NCI-H2227 (cell line): ENCODE results near the gene FAM32A.

ENCODE experiments used
- DNase-seq: peaks from one replicate; lab custom pipeline; 2025; ENCODE audit not compliant: unreplicated experiment; lab: John Stamatoyannopoulos, UW

The FAM32A gene

DNA sequence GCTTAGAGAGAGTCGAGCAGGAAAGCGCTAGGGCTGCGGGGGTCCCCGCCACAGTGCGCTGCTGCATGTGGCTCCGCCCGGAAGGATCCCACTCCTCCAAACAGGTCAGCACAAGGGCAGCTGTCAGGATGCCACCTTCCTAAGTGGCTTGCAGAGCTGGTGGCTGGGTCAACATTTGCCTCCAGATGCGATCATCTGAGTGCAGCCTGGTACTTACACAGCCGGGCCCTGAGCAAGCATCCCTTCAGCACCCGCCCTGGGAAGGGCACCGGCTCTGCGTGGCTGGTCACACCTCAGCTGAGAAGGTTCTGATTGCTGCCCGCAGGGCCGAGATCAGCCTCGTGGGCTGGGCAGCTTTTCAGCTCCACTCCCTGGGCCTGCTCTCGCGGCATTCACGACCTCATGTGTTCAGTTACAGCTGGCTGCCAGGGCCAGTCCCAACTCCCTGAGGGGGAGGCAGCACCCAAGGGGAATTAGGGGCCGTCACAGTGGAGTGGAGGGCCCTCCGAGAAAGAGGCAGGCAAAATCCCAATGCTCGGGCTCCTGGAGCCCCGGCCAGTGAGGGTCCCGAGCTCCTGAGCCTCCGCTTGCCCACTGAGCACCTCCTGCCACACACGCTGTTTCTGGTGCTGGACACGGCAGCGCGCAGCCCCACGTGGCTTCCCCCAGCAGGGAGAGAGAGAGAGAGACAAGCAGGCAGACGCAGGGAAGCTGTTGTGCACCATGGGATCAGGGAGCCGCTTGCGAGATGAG, 39.3 kb downstream of the FAM32A start:
- no peak for DNase-seq

DNA sequence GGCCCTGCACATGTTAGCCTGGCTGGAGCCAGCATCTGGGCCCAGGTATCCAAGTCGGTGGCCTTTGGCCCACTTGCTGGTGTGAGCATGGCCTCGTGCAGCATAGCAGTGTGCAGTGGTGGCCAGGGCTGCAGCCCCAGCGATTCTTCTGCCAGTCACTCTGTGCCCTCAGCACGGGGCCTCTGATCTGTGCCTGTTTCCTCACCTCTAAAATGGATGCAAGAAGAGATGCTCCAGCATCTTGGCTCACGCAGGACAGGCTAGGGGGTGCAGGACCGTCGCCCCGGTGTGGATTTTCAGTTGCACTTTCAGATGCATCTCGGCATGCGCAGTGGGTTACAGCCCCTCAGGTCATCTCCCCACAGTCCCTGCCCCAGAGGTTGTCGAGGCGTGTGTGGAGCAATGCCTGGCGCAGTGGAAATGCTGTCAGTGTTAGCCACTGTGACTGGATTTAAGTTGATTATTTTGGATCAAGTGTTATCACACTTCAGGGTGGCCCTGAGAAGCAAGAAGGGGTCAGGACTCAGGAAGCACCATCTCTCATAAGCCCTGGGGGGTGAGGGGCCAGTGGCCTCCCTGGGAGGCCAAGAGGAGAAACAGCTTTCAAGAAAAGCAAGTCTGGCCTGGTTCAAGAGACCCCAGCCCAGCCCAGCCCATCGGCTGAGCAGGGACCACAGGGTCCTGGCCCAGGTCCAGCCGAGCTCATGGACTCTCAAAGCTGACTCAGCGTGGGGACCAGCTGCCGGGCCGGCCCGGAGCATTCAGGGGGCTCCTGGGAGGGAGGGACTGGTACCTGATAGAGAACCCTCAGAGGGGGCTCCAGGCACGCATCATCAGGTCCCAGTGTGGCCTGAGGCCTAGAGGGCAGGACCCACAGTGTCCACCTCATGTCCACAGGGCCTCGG, 40.3 kb downstream of the FAM32A start:
- DNase-seq: no peak

DNA sequence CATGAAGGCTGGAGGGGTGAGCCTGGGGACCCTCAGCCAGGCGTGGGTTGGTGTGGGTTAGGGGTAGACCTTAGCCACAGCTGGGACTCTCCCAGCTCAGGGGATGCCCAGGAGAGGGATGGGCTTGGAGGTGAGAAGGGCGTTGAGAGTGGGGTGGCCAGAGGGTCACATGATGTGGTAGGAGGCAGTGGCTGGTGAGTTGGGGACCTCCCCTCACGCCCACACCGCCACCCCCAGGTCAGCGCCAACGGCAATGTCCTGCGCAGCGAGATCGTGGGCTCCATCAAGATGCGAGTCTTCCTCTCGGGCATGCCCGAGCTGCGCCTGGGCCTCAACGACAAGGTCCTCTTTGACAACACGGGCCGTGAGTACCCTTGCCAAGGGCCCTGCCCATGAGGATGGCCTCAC, 41.0 kb downstream of the FAM32A start:
- DNase-seq: no peak

DNA sequence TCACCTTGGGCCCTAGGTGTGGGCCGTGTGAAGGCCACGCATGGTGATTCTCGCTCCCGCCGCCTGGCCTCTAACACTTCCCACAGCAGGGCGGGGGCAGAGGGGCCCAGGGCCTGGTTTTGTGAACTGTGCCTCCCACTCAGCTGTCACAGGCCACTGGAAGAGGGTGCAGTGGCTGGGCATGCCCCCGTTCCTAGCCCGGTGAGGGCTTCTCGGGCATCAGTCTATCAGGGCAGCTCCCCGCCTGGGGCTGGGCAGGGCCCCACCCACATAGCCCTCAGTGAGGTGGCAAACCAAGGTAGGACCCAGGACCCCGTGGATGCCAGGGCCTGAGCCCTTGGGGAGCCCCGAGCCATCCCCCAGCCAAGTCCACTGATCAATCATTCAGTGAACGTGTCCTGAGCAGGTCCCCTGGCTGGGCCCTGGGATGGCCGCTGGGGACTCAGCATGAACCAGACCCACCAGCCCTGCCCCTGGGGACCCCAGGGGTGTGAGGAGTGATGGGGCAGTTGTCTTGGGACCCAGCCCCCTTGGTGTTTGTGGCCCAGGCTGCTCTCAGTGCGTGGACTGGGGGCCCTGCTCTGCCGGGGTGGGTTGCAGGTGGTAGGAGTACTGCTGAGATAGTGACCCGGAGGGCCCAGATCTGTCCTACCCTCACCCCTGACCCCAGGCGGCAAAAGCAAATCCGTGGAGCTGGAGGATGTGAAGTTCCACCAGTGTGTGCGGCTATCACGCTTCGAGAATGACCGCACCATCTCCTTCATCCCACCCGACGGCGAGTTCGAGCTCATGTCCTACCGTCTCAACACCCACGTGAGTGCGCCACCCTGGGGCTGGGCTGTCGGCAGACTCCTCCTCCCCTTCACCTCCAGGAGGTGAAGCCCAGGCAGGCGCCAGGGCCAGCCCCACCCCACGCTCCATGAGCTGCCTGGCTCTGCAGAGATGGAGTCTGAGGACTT, 41.9 kb downstream of the FAM32A start:
- DNase-seq: no peak

DNA sequence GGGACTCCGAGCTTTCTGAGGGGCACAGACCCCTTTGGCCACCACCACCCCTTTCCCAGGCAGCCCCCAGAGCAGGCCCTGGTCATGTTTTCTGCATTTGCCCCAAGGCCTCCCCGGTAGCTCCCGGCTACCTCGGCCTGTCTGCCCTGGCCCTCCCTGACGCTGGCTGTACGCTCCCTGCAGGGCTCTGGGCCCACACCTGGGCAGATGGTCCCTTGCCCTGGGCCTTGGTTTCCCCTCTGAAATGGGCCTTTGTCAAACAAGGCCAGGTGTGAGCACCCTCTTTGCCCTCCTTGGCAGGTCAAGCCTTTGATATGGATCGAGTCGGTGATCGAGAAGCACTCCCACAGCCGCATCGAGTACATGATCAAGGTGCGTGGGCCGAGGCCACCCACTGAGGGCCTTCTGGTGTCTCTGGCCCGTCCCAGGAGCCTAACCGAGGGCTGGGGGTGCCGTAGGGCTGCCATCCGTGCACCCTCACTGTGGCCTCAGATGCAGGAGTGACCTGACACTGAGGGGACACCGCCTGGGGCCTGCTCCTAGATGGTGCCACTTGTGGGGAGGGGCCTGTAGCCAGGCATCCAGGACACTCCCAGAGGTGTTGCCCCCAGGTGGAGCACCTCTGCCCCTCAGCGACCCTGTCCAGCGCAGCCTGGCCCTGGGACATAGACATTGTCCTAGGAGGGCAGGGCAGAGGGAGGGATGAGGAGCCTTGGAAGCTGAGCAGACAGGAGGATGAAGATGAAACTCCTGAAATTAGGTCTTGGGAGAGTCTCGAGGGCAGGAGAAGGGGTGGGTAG, 42.8 kb downstream of the FAM32A start:
- no peak for DNase-seq

DNA sequence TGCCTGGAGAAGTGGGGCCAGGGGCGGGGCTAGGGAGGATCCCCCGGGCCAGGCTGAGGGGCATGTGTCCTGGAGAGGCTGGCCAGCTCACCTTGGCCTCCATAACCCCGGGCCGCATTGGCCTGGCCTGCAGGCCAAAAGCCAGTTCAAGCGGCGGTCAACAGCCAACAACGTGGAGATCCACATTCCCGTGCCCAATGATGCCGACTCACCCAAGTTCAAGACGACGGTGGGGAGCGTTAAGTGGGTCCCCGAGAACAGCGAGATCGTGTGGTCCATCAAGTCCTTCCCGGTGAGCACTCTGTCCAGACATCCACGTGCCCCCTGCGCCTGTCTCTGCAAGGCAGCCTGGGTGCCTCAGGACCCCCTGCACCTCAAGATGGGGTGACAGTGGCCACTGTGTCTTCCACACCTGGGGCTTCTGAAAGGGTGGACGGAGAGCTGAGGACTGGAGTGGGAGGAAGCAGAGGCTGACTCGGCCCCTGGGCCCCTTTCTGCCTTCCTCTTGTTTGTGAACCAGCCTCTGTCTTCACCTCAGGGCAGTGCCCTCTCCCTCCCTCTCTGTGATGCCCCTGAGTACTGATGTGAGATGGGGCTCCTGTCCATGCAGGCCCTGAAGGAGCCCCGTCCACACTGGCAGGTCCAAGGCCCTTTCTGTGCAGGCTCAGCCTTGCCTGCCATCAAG, 43.6 kb downstream of the FAM32A start:
- DNase-seq: no peak

DNA sequence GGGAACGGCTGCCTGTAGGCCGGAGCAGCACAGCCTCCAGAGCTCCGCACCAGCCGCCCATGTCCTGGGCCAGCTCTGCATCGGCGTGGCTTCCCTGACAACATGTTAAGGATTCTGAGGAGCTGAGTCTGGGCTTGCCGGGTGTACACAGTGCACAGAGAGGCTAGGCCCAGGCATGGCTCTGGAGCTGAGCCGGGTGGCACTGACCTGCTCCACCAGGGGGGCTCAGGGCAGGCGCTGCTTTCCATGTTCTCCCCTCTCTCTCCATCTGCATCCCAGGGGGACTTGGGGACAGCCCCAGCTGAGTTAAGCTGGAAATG, 44.1 kb downstream of the FAM32A start:
- no peak for DNase-seq

DNA sequence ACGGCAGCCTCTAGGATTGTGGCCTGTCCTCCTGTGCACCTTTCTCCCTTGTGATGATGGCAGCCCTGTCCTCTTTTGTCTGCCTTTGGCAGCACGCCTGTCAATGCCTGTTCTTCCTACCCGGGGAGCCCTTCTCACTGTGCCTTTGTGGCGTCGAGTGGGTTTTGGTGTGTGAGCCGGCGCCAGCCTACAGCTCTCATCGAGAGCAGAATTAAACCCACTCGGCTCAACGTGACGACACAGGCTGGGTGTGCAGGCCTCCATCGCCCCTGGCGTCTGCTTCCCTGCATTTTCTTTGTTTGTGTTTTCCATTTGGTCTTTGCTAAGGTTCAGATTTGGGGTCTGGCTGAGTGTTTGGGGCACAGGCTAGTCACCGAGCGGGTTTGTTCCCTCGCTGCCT, 46.9 kb downstream of the FAM32A start:
- no peak for DNase-seq

DNA sequence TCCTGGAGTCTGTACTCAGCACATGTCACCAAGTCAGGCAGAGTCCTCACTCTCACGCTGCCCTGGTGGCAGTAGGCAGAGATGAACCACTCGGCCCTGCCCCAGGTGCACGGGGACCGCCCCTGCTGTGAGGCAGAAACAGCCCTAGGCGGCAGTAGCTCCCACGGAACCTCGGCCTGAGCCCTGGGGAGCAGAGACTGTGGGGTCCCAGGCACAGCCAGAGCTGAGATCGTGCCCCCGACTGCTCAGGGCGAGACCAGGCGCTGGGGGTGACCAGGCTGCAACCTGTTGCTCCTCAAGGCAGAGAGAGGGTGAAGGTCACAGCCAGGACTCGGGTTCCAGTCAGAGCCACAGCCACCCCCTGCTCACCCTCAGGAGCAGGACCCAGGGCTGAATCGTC, 47.4 kb downstream of the FAM32A start:
- DNase-seq: no peak

DNA sequence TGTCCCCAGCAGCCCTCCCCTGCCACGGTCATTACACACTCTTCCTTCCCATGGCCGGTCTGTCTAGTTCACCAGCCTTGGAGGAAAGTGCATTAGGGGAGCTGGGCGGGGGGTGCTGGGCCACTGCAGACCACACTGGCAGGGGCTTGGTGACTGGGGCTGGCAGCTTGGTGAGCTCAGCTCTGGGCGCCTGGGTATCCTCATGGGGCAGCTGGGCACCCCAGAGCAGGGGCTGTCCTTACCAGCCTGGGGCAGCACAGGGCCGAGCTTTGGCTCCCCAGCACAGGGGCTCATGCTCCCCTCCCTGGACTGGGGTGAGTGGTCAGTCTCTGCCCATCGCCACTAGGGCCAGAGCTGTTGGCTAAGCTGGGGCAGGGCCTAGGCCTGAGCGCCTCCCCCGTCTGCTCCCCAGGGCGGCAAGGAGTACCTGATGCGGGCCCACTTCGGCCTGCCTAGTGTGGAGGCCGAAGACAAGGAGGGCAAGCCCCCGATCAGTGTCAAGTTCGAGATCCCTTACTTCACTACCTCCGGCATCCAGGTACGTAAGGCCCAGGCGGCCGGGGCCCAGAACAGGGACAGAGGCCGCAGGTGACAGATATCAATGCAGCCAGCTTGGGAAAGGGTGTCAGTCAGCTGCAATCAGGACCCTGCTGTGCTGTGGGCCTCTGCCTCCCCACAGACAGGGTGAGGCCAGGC, 48.0 kb downstream of the FAM32A start:
- DNase-seq: no peak

DNA sequence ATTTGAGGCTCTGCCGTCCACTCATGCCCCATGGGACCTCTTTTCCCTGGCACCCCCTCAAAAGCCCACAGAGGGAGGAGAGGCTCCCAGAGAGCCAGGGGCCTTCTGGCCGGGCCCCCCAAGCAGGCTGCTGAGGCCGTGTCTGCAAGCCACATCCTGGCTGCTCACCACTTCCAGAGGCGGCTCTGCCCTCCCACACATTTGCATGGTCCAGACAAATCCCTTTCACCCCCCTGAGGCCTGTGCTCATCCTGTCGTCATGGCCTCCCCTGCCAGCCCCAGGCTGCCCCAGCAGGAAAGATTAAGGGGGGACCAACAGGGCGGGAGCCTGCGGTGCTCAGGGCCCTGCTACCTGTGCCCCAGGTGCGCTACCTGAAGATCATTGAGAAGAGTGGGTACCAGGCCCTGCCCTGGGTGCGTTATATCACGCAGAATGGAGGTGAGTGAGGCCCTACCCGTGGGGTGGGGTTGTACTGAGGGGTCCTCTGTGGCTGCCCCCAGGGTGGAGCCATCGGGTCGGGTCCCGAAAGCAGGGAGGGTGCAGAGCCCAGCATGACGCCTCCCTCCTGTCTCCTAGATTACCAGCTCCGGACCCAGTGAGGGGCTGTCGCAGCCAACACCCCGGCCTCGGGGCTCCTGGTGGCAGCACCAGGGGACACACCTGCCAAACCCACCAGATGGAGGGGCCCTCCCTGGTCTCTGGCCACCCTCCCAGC, 48.8 kb downstream of the FAM32A start:
- no peak for DNase-seq

DNA sequence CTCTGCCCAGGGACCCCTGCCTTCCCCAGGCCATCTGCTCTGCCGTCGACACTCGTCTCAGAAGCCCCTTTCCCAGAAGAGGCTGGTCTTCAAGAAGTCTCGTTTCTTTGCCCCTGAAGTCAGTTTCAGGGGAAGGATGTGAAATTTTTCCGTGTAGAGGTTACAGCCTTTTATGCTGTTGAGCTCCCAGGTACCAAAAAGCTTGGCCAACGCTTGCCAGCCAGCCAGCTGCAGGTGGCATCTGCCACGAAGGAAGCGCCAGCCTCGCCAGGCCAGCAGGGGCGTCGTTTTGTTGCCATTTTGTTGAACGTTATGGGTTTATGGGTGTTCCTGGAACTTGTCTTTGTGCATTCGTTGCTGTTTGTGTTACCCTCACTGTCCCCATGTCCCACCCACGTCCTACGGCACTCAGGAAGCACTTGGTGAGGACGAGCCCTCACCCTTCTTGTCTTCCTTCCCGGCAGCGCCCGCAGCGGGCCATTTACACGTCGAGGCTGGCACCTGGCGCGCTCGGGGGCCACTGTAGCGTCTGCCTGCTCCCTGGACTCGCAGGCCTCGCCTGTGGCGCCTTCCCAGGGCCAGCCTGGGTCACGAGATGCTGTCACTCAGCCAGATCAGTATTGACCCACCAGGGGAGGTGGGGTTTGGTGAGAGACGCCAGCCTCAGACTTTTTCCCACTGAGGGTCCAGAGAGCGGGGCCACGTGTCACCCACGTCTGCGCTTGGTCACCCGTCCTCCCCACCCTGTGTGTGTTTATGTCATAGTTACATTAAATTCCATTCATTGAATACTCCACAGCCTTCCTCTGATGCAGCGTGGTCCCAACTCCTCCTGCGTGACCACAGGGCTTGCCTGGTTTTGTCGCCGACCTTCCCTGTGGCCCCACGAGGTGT, 49.6 kb downstream of the FAM32A start:
- DNase-seq: no peak

DNA sequence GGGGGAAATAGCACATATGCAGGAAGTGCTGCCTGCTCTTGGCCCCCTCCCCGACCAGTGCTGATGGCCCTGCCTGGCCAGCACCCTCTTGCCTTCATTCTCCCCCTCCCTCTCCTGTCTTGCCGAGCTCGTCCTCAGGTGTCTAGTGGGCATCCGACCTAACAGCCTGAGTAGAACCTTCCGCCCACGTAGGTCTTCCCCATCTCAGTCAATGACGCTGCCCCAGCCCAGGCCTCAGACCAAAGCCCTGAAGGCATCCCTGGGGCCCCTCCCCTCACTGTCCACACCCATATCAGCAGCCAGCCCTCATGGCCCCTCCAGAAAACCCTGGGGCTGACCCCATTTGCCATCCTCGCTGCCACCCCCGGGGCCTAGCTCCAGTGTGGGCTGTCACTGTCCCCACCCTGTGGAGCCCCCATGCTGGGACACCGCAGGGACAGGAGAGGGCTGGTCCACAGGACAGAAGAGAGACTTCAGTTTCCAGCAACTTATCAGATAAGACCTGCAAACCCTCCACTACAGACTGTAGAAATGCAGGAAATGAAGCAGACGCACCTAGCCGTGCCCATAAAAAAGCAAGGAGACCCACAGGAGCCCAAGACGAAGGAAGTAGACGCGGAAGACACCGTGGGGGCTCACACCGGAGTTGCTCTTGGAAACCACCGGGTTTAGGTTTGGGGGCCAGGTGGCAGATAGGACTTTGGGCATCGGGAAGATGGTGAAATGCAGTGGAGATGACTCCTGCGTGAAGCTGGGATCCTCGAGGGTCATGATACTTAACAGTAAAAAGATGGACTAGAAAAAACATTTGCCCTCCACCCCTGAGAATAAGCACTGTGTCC, 50.8 kb downstream of the FAM32A start:
- no peak for DNase-seq
